Motor neuron (in vitro differentiated cells): ENCODE data around the gene HOOK2. TPM values are rescaled to one million over a fixed set of nuclear protein-coding genes. Genes with fewer than 3 reads are reported as not detected.
"Not testable (repeated sequence)": the region's sequence is repeated elsewhere in the genome, so short reads cannot be mapped to it uniquely, and the experiment has no call there.

Experiments used
- ATAC-seq, 8 experiments: fragments of 200-7000 bp; cut with Tn5 transposase; replicated peaks in 6 of 8; 2 replicates each; pipeline ENCODE4 v1.8.0; 2021; ENCODE audit warnings: mild to moderate bottlenecking in 8 of 8, moderate library complexity in 8 of 8
- H3K27ac ChIP-seq, 2 donors: fragments of 250-450 bp; sonication (Bioruptor Pico); 2 replicates each; pipeline ENCODE4 v1.9.0; 2021; ENCODE audit warnings: antibody characterized with exemption in 2 of 2, mild to moderate bottlenecking in 2 of 2, moderate library complexity in 1 of 2
- H3K4me1 ChIP-seq, 2 donors: fragments of 250-450 bp; sonication (Bioruptor Pico); replicated peaks in 1 of 2; 2 replicates each; pipeline ENCODE4 v1.6.1; 2021; ENCODE audit warnings: antibody characterized with exemption in 2 of 2, mild to moderate bottlenecking in 2 of 2, moderate library complexity in 1 of 2
- H3K4me3 ChIP-seq, 5 donors: fragments of 250-450 bp; sonication (Bioruptor Pico); 2 replicates each; pipeline ENCODE4 v1.9.0; 2021; ENCODE audit warnings: antibody characterized with exemption in 5 of 5, mild to moderate bottlenecking in 5 of 5, moderate library complexity in 4 of 5
- WGBS, 10 experiments: fragments of 450-650 bp; shearing (Covaris generic); methylation state at CpG; one replicate each; pipeline ENCODE4 v1.0.0; 2022; 5-methylcytosine and 5-hydroxymethylcytosine counted together
- in situ Hi-C, 9 experiments: fragments of 400-800 bp; cut with MboI; loops; one replicate each; pipeline ENCODE4 v1.15.0; 2021; ENCODE audit warnings: low sequenced_read_pairs in 9 of 9, low pct_unique_long_range_greater_than_20kb in 2 of 9; ENCODE audit not compliant: unreplicated experiment in 9 of 9
- total RNA-seq, 8 experiments: library from RNA; unstranded; fragments of 300-600 nt; gene quantifications; 2 replicates each; pipeline versions ENCODE4 v1.2.3 to v1.2.4, GENCODE V29; 2022

Gene HOOK2
- total RNA-seq = 10 to 100 TPM in 7 of 8 experiments, 1 to 10 TPM in 1; 8.0 to 40.9 (median 12.9) TPM

GRCh38 chr19:12774588-12775555, at the start of gene HOOK2:
Gene HOOK2 (minus strand): TSS chr19:12775552. CDS start chr19:12775449, 103 bp downstream.
- in situ Hi-C loops = no loop called here
- ATAC-seq = no peak
- H3K27ac ChIP-seq = peak within 1 kb of the TSS; percentile 37 to 40
- 60 to 100% methylated on average over 1 of the region's 58 CpGs; no CpG with 5 or more reads in 8 of the 10 experiments for whole genome bisulfite sequencing, 10 experiments
- H3K4me1 ChIP-seq = peaks cover 21 to 26% of the 10 kb centered on the region in 2 donors
- peak within 1 kb of the TSS; percentile 60 to 81 (median 77) for H3K4me3 ChIP-seq

DNA sequence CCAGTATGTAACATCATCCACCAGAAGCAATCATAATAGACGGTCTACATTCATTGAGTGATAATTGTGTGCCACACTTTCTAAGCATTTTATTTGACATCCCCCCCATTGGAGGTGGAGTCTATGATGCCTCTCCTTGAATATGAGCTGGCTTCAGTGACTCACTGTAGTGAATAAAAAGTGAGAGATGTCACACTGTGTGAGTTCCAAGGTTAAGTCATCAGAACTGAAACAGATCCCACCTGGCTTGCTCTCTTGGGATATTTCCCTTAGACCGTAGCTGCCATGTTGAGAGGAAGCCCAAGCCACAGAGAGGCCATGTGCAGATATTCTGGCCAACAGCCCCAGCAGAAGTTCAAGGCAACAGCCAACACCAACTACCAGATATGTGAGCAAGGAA, 46.4 kb upstream of the HOOK2 start:
- Histone ChIP-seq H3K4me3 (no peak overlapping the region), H3K4me1 (no peaks in the 10 kb centered on the region), H3K27ac (no peak overlapping the region)
- in situ Hi-C loops = no loop called here
- no peak for ATAC-seq
- 60 to 100% (median 93%) methylated on average over 1 to 2 of the region's 2 CpGs; no CpG with 5 or more reads in 2 of the 10 experiments for WGBS, 10 experiments

DNA sequence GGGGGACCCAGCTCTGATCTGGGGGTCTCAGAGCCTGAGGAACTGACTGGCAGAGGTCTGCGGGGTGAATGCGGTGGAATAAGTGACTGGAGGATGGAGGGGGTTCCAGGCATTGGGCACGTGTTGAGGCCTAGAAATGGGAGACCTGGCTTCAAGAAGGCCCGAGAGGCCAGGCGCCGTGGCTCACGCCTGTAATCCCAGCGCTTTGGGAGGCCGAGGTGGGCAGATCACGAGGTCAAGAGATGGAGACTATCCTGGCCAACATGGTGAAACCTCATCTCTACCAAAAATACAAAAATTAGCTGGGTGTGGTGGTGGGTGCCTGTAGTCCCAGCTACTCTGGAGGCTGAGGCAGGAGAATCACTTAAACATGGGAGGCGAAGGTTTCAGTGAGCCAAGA, 42.5 kb upstream of the HOOK2 start:
- H3K27ac ChIP-seq, in situ Hi-C loops, ATAC-seq, H3K4me1 ChIP-seq, H3K4me3 ChIP-seq: not testable (repeated sequence)
- 89 to 100% (median 94%) methylated on average over 1 to 9 of the region's 11 CpGs; no CpG with 5 or more reads in 6 of the 10 experiments for WGBS, 10 experiments

DNA sequence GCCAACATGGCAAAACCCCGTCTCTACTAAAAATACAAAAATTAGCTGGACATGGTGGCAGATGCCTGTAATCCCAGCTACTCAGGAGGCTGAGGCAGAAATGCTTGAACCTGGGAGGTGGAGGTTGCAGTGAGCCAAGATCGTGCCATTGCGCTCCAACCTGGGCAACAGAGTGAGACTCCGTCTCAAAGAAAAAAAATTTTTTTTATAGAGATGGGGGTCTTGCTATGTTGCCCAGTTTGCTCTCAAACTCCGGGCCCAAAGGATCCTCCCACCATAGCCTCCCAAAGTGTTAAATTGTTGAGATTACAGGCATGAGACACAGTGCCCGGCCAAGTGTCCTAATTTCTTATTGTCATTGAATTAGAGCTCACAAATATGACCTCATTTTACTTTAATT, 41.8 kb upstream of the HOOK2 start:
- ATAC-seq, H3K4me1 ChIP-seq, H3K4me3 ChIP-seq, H3K27ac ChIP-seq, in situ Hi-C loops: not testable (repeated sequence)
- WGBS, 10 experiments = 40 to 100% (median 94%) methylated on average over 1 to 4 of the region's 6 CpGs; no CpG with 5 or more reads in 3 of the 10 experiments

DNA sequence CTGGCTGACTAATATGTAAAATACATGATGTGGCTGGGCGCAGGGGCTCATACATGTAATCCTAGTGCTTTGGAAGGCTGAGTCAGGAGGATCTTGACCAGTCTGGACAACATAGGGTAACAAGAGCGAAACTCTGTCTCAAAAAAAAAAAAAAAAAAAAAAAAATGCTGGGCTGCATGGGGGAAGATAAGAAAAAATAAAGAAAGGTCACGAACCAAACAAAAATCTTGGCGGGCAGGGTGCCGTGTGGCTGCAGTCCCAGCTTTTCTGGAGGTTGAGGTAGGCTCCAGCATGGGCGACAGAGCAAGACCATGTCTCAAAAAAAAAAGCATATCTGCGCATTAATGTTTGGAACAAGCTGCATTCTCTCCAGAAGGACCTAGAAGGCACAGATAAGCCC, 39.7 kb upstream of the HOOK2 start:
- in situ Hi-C loops = no loop called here

DNA sequence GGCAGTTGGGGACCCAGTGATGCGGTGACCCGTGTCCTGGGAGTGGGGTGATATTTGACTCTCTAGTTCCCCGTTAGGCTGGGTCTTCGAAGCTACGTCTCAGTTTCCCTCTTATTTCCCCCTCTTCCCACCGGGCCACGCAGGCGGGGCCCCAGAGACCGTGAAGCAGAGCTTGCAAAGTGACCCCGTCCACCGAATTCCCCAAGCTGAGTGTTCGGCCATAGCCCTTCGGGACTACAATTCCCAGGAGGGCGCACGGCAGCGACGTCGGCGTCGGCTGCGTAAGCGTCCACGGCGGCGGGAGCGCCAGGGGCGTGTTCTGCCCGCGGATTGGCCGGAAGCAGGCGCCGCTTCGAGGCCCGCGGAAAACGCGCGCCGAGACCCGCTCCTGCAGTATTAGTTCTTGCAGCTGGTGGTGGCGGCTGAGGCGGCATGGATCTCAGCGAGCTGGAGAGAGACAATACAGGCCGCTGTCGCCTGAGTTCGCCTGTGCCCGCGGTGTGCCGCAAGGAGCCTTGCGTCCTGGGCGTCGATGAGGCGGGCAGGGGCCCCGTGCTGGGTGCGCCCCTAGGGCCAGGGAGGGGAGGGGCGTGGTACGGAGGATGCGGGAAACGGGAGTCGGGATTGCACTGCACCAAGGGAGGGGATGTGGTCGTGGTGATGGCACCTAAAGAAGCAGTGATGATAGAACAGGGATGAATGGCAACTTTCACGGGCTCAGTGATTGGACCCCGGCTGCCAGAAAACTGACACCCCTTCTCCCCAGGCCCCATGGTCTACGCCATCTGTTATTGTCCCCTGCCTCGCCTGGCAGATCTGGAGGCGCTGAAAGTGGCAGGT, 31.1 kb upstream of the HOOK2 start, which contains the start of gene RNASEH2A:
Gene RNASEH2A (plus strand): TSS at position 343 of the 840 bp plus-strand sequence. CDS start 90 bp downstream, at position 433.
- Histone ChIP-seq H3K4me1 (peaks cover 11 to 12% of the 10 kb centered on the region in 2 donors), H3K4me3 (peak within 1 kb of the TSS; percentile 48 to 82 (median 66)), H3K27ac (peak within 1 kb of the TSS in 1 of 2 donors; percentile 76)
- ATAC-seq = peak; percentile 74 to 87 (median 80)
- 0 to 56% (median 4%) methylated on average over 1 to 20 of the region's 66 CpGs; no CpG with 5 or more reads in 4 of the 10 experiments for WGBS, 10 experiments
- in situ Hi-C loops = no loop called here

More for the DNA sequence above, 39.7 kb upstream of the HOOK2 start:
- Histone ChIP-seq H3K4me1 (no peaks in the 10 kb centered on the region), H3K27ac (no peak overlapping the region), H3K4me3 (no peak overlapping the region)
- no peak for ATAC-seq
- 52 to 100% (median 95%) methylated on average over 3 to 7 of the region's 7 CpGs for WGBS, 10 experiments

- in situ Hi-C loops = no loop called here
- H3K4me1 ChIP-seq = peaks cover 18 to 19% of the 10 kb centered on the region in 2 donors
- ATAC-seq = no peak
- no peak overlapping the region for H3K4me3 ChIP-seq
- WGBS, 10 experiments = 85 to 100% (median 90%) methylated on average over 2 to 15 of the region's 26 CpGs; no CpG with 5 or more reads in 4 of the 10 experiments
- no peak overlapping the region for H3K27ac ChIP-seq
Observed at GRCh38 chr19:12804051-12804450, 28.7 kb upstream of the HOOK2 start.

DNA sequence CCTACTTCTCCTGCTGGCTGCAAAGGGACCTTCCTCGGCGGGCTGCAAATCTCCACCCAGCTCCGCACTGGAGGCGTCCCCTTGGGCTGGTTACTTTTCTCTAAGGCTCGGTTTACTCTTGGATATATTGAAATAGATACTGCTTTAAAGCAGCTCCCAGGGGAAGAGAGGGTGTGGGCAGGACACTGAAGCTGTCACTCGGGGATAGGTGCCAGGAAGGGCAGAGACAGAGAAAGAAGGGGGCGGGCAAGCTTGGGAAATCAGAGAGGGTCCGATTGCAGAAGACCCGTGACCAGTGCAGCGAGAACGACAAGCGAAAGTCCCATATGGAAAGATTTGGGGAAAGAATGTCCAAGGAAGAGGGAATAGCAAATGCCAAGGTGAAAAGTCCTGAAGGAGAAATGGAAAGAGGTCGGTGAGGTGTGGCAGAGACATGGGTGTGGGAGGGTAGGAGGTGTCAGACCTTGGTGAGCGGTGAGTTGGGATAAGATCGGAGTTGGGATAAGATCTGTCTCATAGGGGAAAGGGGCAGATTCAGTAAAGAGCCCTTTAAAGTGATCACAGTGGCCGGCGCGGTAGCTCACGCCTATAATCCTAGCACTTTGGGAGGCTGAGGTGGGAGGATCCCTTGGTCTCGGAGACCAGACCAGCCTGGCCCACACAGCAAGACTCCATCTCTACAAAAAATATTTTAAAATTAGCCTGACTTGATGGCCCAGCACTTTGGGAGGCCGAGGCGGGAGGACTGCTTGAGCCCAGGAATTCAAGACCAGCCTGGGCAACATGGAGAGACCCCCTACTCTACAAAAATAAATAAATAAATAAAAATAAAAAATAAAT, 27.1 kb upstream of the HOOK2 start:
- WGBS, 10 experiments = 0 to 76% (median 41%) methylated on average over 1 to 18 of the region's 22 CpGs
- no peak for ATAC-seq
- Histone ChIP-seq H3K27ac (peak overlapping the region; percentile 21 to 32), H3K4me1 (peaks cover 18 to 19% of the 10 kb centered on the region in 2 donors), H3K4me3 (peak overlapping the region; percentile 67 to 92 (median 84))
- in situ Hi-C loops = no loop called here

DNA sequence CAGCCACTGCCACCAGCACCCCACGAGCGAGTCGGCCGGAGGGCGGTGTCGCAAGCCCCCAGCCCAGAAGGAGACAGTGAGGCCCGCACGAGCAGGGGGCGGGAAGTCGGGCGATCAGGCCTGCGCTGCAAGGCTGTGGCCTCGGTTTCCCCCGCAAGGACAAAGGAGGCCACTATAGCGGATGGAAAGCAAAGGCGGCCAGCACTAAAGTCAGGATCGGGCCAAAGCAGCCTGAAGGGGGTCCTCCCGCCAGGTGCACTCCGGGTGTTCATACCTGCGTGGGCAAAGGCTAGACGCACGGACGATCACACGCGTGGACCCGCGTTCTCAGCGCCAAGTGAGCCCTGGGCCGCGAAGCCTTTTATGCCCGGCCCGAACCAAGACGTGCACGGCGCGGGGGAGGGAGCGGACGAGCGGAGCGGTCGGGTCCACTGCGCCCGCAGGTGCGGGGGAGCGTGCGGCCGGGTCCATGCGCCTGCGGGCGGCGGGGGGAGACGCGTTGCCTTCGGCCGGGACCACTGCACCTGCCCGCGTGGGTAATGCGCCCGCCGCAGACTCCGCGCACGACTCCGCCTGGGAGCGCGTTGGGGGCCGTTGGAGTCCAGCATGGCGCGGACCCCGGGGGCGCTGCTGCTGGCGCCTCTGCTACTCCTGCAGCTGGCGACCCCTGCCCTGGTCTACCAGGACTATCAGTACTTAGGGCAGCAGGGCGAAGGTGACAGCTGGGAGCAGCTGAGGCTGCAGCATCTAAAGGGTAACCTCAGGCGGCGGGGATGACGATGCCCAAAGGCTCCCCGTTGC, 26.3 kb upstream of the HOOK2 start, which contains the start of the genes PRDX2 and THSD8:
Gene PRDX2 (minus strand): TSS at position 335 of the 801 bp plus-strand sequence. CDS start 539 bp downstream, outside the sequence.
Gene THSD8 (plus strand): TSS at position 604 of the 801 bp plus-strand sequence. CDS start 3 bp downstream, at position 607.
- WGBS, 10 experiments = 0% methylated on average over 1 to 19 of the region's 78 CpGs; no CpG with 5 or more reads in 5 of the 10 experiments
- Histone ChIP-seq H3K4me1 (peaks cover 12 to 13% of the 10 kb centered on the region in 2 donors), H3K27ac (peak within 1 kb of the TSS; percentile 48 to 70), H3K4me3 (peak within 1 kb of the TSS; percentile 67 to 92 (median 84))
- in situ Hi-C loops = no loop called here
- peak; percentile 64 to 83 (median 78) for ATAC-seq

DNA sequence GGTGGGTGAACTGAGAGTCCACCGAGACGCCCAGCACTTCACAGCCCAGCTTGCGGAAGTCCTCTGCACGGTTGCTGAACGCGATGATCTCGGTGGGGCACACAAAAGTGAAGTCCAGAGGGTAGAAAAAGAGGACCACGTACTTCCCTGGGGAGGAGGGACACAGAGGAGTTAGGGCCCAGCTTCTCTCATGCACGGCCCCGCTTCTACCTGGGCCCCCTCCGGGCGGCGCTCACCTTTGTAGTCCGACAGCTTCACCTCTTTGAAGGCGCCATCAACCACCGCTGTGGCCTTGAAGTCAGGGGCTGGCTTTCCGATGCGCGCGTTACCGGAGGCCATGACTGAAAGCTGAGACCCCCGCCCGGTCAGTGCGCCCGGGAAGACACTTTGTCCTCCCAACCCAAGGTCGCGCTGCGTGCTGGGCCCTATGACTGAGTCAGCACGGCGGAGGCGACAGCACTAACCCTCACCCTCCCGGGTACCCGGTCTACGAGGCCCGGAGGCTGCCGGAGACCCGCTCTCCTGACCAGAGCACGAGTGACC, 25.6 kb upstream of the HOOK2 start:
- H3K4me1 ChIP-seq = peaks cover 12 to 15% of the 10 kb centered on the region in 2 donors
- in situ Hi-C loops = no loop called here
- peak overlapping the region; percentile 67 to 92 (median 84) for H3K4me3 ChIP-seq
- WGBS, 10 experiments = 0 to 10% (median 0%) methylated on average over 3 to 9 of the region's 38 CpGs; no CpG with 5 or more reads in 4 of the 10 experiments
- H3K27ac ChIP-seq = peak overlapping the region; percentile 48 to 70
- ATAC-seq = peak; percentile 4 to 46 (median 38)

DNA sequence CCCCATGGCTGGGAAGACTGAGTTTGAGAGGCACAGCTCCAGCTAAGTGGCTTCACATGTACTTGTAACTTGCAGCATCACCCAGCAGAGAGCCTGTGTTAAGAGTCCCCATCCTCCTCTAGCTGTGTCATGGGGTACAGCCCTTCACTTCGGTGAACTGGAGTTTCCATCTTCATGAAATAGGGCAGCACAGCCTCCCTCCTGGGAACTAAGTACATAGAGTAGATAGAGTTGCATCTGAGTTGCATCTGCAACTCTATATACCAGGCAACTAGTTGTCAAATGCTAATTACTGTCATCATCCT, 25.1 kb upstream of the HOOK2 start:
- in situ Hi-C loops = no loop called here
- WGBS, 10 experiments = 57 to 100% methylated on average over 1 of the region's 1 CpG; no CpG with 5 or more reads in 8 of the 10 experiments
- no peak overlapping the region for H3K27ac ChIP-seq
- H3K4me3 ChIP-seq = peak overlapping the region; percentile 67 to 92 (median 84)
- H3K4me1 ChIP-seq = peaks cover 11 to 14% of the 10 kb centered on the region in 2 donors
- no peak for ATAC-seq
